Stimulated activated CD8-positive, alpha-beta memory T cell treated with anti-CD3 and anti-CD28 coated beads, Interleukin-12 subunit alpha, Interleukin-12 subunit beta, amount 100 ng/mL, for 24 hours (primary cell): ENCODE data around the gene C1QTNF6.
"Not testable (repeated sequence)": the region's sequence is repeated elsewhere in the genome, so short reads cannot be mapped to it uniquely, and the experiment has no call there.

Source experiments
- DNase-seq: peaks from one replicate; pipeline ENCODE4 v3.0.0-alpha.2; 2020; ENCODE audit errors: extremely low read depth

C1QTNF6 gene

DNA sequence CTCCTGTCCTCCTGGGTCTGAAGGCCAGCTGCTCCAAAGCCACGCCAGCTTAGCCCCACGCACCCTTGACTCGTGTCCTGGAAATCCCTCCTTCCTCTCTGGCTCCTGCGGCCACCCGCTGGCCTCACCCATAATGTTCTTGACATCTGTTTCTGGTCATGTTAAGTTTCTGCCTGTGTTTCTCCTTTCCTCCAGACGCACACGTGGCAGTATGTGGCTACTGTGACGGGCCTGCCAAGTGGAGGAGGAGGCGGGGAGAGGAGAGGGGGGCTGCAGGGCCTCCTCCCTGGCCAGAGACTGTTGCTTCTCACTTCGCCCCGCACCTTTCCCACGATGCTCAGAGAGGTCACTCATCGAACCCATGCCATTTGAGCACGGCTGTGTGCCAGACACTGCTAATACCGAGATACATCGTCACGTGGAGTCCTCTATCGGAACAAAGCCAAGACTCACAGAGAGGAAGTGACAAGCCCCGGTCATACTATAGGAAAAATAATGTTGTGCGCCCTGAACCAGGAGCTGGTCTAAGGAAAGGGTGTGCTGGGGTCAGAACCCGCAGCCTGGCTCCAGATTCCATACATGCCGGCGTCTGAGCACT lies 11.5 kb downstream of the C1QTNF6 start:
- no peak for DNase-seq

DNA sequence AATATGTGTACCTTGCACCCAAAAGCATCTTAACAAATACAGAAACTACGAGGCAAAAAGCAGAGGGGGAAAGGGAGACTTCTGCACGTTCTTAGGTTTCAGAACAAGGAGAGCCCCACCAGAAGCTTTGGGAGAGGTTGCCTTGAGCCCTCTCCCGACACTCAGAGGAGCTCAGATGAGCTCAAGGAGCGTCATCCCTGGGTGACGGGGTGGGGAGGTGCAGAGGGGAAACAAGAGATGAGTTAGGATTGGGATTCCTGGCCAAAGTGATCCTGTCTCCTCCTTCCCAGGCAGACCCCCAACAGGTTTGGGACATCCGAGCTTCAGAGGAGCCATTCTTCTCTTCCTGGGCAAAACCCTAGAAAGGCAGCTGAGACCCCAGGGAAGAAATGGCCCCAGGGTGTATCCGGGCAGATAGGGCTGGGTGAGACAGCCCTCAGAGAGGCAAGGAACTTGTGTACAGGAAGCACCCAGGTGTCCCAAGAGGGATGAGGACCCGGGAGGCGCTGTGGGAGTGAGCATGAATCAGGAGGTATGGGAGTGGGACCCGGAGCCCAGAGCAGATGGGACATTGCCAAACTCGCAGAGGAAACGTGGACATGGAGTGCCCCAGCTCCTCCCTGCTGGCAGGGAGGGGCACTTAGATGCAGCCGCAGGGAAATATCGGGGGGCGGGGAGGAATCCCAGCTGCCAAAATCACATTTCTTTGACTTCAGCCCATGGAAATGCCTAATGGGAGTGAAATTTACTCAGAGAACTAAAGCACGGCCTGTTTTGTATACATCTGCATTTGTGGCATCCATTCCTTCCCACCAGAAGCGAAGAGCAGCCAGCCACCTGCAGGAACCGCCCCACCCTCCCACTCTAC lies 12.4 kb downstream of the C1QTNF6 start:
- no peak for DNase-seq

DNA sequence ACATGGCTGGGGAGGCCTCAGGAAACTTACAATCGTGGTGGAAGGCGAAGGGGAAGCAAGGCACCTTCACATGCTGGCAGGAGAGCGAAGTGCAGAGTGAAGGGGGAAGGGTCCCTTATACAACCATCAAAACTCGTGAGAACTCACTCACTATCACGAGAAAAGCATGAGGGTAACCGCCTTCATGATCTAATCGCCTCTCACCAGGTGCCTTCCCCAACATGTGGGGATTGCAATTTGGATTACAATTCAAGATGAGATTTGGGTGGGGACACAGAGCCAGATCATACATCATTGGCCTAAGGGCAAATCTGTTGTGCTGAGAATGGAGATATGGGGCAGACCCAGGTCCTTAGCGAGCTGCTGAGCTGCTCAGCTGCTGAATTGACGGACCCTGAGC lies 13.1 kb downstream of the C1QTNF6 start:
- no peak for DNase-seq

DNA sequence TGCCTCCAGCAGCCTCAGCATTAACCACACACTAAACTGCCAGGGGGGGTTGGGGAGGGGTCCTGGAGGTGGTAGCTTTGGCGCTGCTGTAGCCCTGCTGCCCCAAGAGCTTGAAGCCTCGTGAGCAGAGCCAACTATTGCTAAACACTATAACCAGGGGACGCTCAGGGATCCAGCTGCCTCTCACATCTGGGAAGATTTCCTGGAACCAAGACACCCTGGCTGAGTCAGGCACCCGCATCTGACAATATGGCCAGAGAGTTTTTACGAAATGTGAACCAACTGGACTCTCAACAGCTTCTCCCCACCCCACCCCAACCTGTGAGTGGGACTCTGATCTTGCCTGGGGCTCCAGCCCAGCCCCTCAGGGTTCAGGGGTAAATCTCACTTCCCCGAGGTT lies 14.3 kb downstream of the C1QTNF6 start:
- no peak for DNase-seq

DNA sequence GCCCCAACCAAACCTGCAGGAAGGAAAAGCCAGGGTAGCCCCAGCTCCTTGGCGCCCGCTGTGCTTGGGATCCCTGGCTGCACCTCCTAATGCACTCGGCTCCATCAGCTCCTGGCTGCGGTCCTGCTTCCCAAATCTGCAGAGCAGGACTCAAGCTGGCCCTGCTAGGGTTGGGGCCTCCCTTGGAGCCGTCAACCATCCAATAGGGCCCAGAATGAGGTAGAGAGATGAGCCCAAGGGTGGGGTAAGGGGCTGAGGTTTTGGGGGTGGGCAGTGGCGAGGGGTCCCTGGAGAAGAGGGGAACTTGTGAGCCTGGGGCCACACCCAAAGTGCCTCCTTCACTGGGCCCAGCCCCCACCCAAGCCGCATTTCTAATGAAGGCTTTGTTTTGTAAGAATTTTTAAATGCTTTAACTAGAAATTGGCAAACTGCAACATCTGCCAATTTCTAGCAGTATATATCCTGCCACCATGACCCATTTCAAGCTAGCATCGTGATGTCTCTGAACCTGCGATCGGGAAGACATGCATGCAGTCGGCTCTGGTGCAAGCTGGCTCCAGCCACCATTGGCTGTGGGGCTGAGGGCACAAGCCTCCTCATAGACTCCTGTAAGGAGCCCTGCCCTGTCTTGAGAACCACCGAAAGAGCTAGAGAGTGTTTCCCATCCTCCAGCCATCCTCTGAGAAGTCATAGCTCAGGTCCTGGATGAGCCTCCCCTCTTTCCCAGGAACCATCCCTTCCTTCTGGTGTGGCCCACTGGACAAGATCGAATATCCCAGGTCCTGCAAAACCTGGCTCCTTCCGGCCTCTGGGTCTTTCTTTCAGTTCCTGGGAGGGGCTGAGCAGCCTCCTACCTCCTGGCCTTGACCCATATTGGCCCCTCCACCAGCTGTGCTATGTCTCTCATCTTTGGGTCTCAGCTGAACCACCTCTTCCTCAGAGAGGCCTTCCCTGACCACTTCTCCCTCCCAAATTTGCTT lies 15.5 kb downstream of the C1QTNF6 start:
- no peak for DNase-seq

DNA sequence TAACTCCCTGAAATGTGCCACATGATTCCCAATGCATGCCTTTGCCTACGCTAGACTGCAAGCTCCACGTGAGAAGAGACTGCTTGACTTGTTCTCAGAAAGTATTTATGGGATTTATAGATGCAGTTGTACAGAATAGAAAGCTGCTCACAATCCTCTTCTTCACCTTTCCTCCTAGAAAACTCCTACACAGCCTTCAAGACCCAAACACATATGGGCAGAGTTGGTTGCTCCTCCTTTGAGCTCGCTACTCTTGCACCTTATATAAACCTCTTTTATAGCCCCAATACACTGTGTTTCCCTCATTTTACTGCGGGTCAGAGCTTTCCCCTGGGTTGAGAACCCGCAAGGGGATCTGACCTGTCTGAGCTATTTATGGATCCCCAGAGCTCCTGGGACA lies 16.4 kb downstream of the C1QTNF6 start:
- DNase-seq = no peak

DNA sequence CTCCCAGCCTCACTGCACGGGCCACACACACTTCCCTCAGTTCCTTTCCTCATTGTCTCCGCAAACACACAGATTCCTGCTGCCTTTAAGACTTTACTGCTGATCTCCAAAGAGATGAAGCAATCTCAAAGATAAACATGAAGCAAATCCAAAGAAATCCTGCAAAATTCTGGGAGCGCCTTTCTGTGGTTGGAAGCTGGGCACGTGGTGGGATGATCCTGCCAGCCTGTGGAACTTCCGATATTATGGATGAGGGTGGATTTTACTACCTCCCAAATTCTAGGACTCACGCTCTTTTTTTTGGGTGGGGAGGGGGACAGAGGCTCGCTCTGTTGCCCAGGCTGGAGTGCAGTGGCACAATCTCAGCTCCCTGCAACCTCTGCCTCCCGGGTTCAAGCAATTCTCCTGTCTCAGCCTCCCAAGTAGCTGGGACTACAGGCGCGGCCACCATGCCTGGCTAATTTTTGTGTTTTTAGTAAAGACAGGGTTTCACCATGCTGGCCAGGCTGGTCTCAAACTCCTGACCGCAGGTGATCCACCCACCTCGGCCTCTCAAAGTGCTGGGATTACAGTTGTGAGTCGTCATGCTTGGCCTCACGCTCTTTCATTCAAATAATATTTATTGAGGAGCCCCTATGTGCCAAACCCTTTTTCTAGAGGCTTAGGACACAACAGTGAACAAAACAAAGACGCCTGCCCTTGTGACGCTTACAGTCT lies 17.2 kb downstream of the C1QTNF6 start:
- DNase-seq = not testable (repeated sequence)

DNA sequence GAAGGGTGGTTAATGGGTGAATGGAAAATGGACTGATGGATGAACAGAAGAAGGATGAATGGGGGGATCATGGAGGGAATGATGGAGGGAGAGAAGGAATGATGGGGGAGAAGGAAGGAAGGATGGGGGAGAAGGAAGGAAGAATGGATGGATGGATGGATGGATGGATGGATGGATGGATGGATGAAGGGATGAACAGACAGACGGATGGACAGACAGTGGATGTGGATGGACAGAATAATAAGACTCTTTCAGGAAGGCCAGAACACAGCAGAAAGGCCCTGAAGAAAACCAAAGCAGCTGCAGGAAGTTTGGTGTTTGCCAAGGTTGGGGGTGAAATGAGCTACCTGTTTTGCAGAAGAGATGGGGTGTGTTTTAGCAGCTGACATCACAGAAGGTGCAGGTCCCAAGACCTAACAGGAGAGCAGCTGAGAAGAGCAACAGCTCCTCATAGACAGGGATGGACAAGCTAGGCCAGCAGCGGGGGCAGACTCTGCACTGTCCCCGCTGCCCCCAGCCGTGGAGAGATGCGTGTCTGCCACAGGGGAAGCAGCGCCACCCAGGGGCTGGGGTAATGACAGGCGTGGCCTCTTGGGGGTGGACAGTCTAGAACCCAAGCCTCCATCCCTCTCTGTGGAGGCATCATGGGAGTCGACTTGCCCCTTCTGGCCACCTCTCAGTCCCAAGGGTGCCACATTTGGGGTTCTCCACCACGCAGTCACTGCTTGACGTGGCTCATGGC lies 17.9 kb downstream of the C1QTNF6 start:
- DNase-seq = no peak

DNA sequence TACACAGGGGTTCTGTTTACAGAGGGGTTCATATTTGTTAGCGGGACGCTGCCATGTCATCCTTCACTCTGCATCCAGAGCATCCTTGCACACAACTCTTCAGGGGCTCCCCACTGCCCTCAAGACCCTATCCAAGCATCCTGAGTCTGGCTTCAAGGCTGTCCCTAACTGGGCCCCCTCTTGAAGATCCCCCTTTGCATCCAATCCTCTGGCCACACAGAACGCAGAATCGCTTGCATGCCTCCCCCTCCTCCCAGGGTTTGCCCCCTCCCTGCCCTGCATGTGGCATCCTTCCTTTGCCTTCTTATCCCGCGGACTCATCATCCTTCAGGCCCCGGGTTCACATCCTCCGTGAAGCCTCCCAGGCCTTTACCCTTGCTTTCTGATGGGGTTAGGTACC lies 18.6 kb downstream of the C1QTNF6 start:
- DNase-seq = no peak

DNA sequence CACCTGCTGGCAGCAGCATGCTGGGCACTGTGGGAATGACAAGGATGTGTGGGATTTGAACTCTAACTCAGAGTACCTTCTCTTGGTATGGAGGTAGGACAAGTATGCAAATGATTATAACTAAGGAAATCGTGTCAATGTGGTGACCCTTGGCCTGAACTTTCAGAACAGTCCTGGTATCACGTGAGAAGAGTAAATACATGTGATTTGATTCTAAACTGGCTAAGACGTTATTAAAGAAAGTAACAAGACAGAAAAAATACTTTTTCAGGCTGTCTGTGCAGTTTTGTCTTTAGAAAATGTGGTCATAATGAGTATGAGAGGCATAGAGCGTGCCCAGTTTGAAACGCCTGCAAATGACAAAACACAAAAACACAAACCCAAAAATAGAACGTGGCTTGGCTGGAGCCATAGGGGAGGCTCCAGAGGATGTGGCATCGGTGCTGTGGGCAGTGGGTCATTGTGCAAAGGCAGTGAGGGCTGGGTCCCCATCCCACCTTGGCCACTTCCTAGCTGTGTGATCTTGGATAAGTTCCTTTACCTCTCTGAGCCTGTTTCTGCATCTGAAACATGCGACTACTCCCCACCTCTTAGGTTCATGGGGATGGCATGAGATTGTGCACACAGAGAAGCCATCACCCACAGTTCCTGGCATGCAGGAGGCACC lies 19.9 kb downstream of the C1QTNF6 start:
- DNase-seq = no peak

DNA sequence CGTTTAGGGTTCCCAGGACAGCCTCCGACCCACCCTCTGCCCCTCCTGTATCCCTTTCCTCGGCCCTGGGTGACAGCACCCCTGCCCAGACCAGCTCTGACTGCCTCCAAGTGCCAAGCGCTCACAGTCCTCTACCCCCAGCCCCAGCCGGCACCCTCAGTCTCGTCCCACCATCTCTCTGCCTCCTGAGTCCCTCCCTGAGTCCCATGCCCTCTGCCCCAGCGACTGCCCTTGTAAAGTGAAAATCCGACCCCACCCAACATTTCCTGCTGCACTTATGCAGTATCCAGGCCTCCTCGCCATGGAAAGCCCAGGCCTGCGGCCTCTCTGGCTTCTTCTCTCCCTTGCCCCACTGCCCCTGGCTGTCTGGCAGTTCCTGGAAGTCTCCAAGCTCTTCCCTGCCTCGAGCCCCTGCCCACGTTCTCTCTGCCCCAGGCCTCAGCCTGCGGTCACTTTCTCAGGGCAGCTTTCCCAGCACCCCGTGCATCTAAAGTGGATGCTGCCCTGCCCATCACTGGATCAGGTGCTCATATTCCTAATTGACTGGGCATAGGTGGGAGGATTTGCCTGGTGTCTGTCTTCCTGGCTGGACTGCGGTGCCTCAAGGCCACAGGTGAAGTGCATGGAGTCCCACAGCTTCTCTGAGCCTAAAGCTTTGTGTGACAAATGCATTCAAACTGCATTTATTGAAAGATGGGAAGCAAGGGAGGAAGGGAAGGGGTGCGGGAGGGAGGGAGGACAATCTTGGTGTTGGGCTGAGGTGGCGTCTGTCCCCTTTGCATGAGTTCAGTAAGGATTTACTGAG lies 20.7 kb downstream of the C1QTNF6 start:
- no peak for DNase-seq

DNA sequence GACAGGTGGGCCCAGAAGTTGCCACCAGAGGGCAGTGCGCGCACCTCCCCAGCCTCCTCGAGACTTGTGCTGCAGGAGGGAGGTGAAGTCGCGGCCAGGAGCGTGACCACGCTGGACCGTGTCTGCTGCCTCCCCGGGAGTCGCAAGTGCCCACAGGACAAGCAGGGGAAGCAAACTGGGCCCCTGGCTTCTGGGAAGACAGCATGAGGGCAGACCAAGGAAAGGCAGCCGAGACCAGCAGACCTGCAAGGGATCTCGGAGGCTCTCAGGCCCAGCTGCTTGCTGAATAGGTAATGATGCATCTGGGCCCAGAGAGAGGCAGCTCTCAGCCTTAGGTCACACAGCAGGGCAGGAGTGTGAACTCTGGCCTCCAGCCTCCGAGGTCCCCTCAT lies 21.4 kb downstream of the C1QTNF6 start:
- DNase-seq = no peak

DNA sequence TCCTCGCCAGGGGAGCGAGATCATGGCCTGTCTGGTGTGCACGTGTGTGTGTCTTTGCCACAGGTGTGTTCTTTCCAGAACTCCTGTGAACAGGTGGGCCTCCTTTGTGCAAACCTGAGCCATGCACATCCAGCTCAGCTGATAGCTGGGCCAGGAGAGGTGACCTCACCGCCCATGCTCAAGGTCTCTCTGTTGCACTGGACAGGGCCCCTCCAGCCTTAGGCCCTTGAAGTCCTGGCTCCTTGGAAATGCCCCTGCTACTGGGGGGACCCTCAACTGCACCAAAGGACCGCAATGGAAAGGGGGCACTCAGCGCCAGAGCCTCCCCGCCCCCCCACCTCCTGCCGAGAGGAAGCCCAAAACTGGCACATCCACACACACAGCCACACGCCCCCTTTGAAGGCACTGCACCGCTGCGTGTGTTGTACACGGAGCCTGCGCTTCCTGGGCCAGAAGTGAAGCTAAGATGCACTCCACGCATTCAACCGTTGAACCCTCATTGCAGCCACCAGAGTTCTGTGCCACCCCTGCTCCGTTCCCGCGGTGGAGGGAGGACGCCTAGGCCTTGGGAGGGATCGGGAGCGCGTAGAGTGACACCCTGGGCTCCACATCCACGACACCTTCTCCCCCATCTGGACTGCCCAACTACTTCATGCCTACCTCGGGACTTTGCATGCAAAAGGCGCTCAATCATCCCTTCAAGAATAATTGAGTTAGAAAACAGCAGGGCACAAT lies 21.9 kb downstream of the C1QTNF6 start:
- DNase-seq = no peak

DNA sequence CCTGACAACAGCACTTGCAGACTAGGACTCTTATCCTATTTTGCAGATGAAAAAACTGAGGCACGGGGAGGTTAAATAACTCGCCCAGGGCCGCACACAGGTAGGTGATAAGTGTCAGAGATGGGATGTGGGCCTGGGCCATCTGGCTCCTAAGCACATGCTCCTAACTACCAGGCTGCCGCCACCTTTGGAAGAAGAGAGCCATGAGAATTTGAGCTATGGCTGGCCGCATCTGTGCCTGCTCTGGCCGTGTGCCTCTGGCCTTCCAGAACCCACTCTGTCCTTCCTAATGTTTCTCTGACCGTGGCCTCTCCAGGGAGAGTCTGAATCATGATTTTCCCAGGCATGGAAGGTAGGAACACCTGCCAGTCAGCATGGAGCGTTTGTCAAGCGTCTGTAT lies 23.0 kb downstream of the C1QTNF6 start:
- DNase-seq = no peak

DNA sequence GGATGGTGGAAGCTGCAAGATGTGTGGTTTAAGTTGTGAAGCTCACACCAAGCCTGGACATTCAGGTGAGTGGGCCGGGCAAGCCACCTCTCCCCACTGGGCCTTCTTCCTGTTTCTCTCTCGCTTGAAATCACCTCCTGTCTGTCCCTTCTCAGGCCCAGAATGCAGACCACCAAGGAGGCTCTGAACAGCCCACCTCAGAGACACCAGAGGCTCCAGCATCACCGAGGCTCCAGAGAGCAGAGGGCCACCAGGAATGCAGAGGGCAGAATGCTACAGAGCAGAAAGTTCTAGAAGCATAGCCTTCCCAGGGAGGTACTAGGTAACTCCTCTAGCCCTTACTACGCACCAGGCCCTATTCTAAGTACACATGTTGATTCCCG lies 23.6 kb downstream of the C1QTNF6 start:
- no peak for DNase-seq

DNA sequence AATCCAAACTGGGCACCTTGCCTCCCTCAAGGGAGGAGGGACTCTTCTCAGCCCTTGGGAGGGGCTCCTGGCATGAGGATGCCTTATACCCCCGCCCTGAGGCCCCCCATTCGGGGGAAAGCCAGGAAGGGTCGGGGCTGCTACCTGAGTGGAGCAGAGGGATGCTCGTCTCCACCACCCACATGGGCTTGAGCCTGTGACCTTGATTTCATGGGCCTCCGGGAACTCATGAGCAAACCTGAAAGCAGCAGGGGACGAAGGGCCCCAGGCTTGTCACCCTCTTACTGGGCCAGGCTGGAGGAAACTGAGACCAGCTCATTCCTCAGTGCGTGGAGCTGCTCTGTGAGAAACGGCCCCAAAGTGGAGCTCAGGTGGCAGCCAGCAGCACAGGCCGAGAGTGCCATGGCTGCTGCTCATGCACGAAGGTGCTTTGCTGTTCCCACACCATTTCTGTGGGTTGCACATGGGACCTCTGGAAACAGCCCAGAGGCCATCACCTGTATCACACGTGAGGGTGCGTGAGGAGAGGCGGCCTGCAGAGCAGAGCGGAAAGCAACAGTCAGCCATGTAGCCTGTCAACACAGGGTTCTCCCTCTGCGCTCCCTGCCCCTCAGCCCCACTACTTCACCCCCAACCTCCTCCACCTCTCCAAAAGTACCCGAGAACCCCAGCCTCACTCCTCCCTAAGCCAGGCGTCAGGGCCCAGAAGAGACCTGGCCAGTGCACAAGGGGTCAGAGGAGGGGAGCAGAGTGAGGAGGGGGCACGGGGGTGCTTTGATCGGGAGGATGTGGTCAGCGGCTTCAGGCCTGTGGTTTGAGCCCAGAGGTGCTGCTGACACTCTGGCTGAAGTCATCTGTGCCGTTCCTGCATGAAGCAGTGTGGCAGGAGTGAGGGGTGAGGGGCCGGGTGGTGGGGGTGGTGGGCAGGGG lies 24.2 kb downstream of the C1QTNF6 start:
- peak; percentile 52 for DNase-seq

DNA sequence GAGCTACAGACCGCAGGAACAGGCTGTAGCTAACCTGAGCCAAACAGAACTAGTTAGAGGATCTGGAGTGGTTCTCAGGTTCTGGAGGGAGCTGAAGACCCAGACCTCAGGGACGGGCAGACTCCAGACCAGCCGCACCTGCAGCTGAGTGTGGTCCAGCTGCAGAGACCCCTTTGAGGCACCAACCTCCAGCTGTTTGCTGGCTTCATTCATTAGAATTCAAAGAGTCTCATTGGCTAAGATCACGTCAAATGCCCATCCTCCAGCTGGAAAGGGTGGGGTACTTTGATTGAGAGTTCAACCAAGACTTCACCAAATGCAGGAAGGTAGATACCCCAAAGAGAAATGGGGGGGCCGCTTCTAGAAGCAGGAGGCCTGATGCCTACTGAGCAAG lies 25.0 kb downstream of the C1QTNF6 start:
- DNase-seq = no peak
